GM18508 (cell line): ENCODE measurements around the gene ROBO1.
"Not testable (repeated sequence)": the region's sequence is repeated elsewhere in the genome, so short reads cannot be mapped to it uniquely, and the experiment has no call there.

Experiments
- ATAC-seq: cut with Tn5 transposase; IDR thresholded peaks from one replicate; pipeline ENCODE4 v1.9.1; 2021; ENCODE audit warnings: moderate number of reproducible peaks; ENCODE audit not compliant: insufficient read depth, unreplicated experiment

The ROBO1 gene

GRCh38 chr3:78690766-78691165, 1077.0 kb downstream of the ROBO1 start:
- ATAC-seq: no peak

GRCh38 chr3:78689378-78689777, 1078.4 kb downstream of the ROBO1 start:
- ATAC-seq: no peak

GRCh38 chr3:78687520-78687919, 1080.3 kb downstream of the ROBO1 start:
- no peak for ATAC-seq

- no peak for ATAC-seq
These were observed 1084.5 kb downstream of the ROBO1 start for GRCh38 chr3:78683284-78683683.

GRCh38 chr3:78675119-78675805, 1092.5 kb downstream of the ROBO1 start:
- ATAC-seq: not testable (repeated sequence)

GRCh38 chr3:78670746-78671145, 1097.1 kb downstream of the ROBO1 start:
- ATAC-seq: no peak

GRCh38 chr3:78670094-78670493, 1097.7 kb downstream of the ROBO1 start:
- ATAC-seq: no peak

GRCh38 chr3:78668302-78668701, 1099.5 kb downstream of the ROBO1 start:
- ATAC-seq: no peak

GRCh38 chr3:78666470-78666800, 1101.4 kb downstream of the ROBO1 start:
- ATAC-seq: no peak

- ATAC-seq: no peak
These were observed 1101.9 kb downstream of the ROBO1 start for GRCh38 chr3:78665776-78666469.

- ATAC-seq: no peak
These were observed 1102.7 kb downstream of the ROBO1 start for GRCh38 chr3:78665101-78665500.

GRCh38 chr3:78660957-78661356, 1106.8 kb downstream of the ROBO1 start:
- no peak for ATAC-seq

GRCh38 chr3:78659386-78659987, 1108.3 kb downstream of the ROBO1 start:
- ATAC-seq: no peak

- no peak for ATAC-seq
These were observed 1120.1 kb downstream of the ROBO1 start for GRCh38 chr3:78647726-78648125.

GRCh38 chr3:78645628-78646310, 1122.0 kb downstream of the ROBO1 start:
- peak; percentile 85 for ATAC-seq

GRCh38 chr3:78644847-78645246, 1123.0 kb downstream of the ROBO1 start:
- no peak for ATAC-seq

- no peak for ATAC-seq
These were observed 1125.4 kb downstream of the ROBO1 start for GRCh38 chr3:78642226-78643035.

GRCh38 chr3:78641703-78642102, 1126.1 kb downstream of the ROBO1 start:
- ATAC-seq: no peak

GRCh38 chr3:78634316-78634715, 1133.5 kb downstream of the ROBO1 start:
- ATAC-seq: no peak

- no peak for ATAC-seq
These were observed 1134.2 kb downstream of the ROBO1 start for GRCh38 chr3:78633626-78634025.
